Stimulated activated naive CD8-positive, alpha-beta T cell treated with anti-CD3 and anti-CD28 coated beads, Interleukin-15, amount 100 ng/mL, for 72 hours (primary cell): Measurements from ENCODE around the gene RGS4.
"Not testable (repeated sequence)": the region's sequence is repeated elsewhere in the genome, so short reads cannot be mapped to it uniquely, and the experiment has no call there.

Experiments used
- ATAC-seq: fragments of 150-1000 bp; cut with Tn5 transposase; 2 replicates; pipeline ENCODE4 v1.10.0; 2021; ENCODE audit warnings: mild to moderate bottlenecking, moderate library complexity
- DNase-seq, 2 donors: peaks; one replicate each; pipeline ENCODE4 v3.0.0; 2021 to 2022
- H3K27ac Mint-ChIP-seq, 2 donors: one replicate each; pipeline ENCODE4 v1.8.0; 2022; ENCODE audit warnings: mild to moderate bottlenecking in 2 of 2, mixed read lengths in 2 of 2, moderate library complexity in 2 of 2
- H3K27me3 Mint-ChIP-seq: one replicate; pipeline ENCODE4 v1.8.0; 2022; ENCODE audit warnings: mixed read lengths
- H3K4me1 Mint-ChIP-seq: one replicate; pipeline ENCODE4 v1.8.0; 2022; ENCODE audit warnings: mild to moderate bottlenecking, mixed read lengths
- H3K4me3 Mint-ChIP-seq, 2 donors: one replicate each; pipeline ENCODE4 v1.8.0; 2022; ENCODE audit warnings: mild to moderate bottlenecking in 2 of 2, mixed read lengths in 2 of 2, moderate library complexity in 1 of 2
- H3K9me3 Mint-ChIP-seq, 2 donors: one replicate each; pipeline ENCODE4 v1.8.0; 2022; ENCODE audit warnings: mixed read lengths in 2 of 2

RGS4 gene

DNA sequence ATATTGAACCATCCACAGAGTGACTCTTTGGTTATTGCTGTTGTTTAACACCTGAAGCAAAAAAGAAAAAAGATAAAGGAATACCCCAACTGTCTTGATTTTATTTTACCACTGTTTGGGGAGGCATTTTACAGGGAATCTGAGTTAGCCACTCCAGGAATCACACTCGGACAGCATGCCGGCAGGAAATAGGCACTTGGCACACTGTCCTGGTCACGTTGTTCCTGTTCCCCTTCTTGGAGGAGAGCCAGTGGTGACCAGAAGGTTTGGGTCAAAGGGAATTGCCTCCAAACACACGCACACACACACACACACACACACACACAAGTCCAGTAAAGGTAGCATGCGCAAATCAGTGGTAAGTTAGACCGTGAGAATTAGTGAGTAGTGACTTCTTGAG is 13.8 kb downstream of the RGS4 start:
- DNase-seq = no peak
- Mint-ChIP-seq H3K27ac (no peak overlapping the region), H3K27me3 (no peaks in the 10 kb centered on the region), H3K9me3 (no peaks in the 10 kb centered on the region), H3K4me1 (no peaks in the 10 kb centered on the region), H3K4me3 (no peak overlapping the region)
- ATAC-seq = no peak

DNA sequence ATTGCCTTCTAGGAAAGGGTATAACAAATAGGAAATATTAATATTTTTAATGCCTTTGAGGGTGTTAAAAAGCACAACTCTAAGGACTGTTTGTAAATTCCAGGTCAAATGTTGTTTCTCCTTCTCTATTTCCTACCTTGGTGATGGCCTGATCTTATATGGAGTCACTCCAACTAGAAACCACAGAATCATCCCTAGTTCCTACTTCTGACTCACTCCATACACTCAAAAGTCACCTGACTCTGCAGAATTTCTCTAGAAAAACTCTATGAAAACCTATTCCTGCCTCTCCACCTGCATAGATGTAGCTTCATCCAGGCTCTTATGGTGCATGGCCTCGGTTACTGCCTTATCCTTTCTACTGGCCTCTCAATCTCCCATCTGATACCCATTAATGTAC is 14.5 kb downstream of the RGS4 start:
- ATAC-seq = no peak
- Mint-ChIP-seq H3K4me3 (no peak overlapping the region), H3K27ac (no peak overlapping the region), H3K9me3 (no peaks in the 10 kb centered on the region), H3K27me3 (no peaks in the 10 kb centered on the region), H3K4me1 (no peaks in the 10 kb centered on the region)
- no peak for DNase-seq

DNA sequence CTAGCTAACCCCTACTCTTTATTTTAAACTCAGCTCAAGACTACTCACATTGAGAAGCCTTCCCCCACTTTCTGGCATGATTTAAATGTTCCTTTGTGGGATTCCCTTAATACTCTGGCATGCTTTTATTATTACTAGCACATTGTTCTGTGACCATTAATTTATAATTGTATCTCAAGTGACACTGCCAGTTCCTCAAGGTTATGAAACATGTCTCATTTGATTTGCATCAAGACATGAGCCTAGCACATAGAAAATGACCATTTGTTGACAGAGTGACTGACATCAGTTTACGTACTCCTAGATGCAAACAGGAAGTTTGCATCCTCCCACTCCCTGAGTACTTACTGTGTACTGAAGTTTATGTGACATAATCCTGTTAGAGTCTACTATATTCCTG is 15.2 kb downstream of the RGS4 start:
- Mint-ChIP-seq H3K4me3 (no peak overlapping the region), H3K4me1 (no peaks in the 10 kb centered on the region), H3K27me3 (peaks cover 5% of the 10 kb centered on the region), H3K9me3 (no peaks in the 10 kb centered on the region), H3K27ac (no peak overlapping the region)
- ATAC-seq (no peak), DNase-seq (no peak)

DNA sequence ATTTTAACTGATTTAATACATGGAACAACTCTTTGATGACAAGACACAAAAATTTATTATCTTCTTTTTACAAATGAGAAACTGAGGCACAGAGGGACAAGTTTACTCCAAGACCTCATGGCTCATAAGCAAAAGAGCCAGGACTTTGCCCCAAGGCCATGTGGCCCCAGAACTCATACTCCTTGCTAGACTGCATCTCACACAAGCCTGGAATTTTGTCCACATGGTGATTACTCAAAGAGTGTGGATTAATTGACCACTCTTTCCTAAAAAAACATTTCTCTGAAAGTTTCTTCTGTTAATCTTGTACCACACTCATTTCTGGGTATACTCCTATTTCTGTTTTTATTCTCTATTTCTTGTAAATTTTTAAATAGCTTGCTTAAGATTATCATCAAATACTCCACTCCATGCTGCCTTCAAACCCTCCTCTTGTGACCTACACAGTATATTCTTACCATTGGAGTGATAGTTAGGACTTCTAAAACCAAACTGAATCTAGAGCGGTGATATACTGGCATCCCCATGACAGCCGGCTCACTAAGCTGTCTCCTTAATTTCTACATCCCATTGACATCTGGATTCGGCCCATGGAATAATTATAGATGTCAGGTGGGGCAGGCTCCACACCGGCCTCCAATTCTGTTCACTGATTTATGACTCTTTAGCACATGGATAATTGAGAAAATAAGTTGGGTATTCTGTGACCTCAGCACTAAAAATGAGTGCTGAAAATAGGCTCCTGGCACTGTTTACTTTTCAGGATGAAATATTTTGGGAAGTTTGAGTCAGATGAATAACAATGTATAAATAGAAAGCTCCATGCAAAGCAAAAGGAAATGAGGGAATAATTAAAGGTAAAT is 16.1 kb downstream of the RGS4 start:
- Mint-ChIP-seq H3K4me3 (no peak overlapping the region), H3K27me3 (peaks cover 6% of the 10 kb centered on the region), H3K4me1 (no peaks in the 10 kb centered on the region), H3K27ac (no peak overlapping the region), H3K9me3 (no peaks in the 10 kb centered on the region)
- no peak for ATAC-seq
- DNase-seq = no peak

DNA sequence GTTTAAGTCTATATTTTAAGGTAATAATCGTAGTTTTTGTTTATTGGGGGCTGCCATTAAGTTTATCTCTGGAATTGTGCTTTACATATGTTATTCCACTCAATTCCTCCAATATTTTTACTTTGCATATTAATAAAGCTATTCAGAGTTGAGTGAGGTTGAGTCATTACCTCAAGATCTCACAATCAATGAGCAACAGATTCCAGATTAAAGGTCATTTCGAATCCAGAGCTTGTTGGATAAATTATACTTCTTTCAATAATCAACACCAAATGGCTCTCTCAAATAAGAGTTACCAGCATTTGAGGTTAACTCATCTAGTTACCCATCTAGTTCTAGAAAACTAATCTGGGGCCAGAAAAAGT is 16.7 kb downstream of the RGS4 start:
- Mint-ChIP-seq H3K4me1 (no peaks in the 10 kb centered on the region), H3K27me3 (peaks cover 6% of the 10 kb centered on the region), H3K27ac (no peak overlapping the region), H3K9me3 (no peaks in the 10 kb centered on the region), H3K4me3 (no peak overlapping the region)
- no peak for ATAC-seq
- DNase-seq = no peak

DNA sequence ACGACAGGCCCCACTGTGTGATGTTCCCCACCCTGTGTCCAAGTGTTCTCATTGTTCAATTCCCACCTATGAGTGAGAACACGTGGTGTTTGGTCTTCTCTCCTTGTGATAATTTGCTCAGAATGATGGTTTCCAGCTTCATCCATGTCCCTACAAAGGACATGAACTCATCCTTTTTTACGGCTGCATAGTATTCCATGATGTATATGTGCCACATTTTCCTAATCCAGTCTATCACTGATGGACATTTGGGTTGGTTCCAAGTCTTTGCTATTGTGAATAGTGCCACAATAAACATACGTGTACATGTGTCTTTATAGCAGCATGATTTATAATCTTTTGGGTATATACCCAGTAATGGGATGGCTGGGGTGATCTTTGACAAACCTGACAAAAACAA is 20.0 kb downstream of the RGS4 start:
- not testable (repeated sequence) for H3K4me1 Mint-ChIP-seq, DNase-seq, ATAC-seq, H3K9me3 Mint-ChIP-seq, H3K4me3 Mint-ChIP-seq, H3K27ac Mint-ChIP-seq, H3K27me3 Mint-ChIP-seq

DNA sequence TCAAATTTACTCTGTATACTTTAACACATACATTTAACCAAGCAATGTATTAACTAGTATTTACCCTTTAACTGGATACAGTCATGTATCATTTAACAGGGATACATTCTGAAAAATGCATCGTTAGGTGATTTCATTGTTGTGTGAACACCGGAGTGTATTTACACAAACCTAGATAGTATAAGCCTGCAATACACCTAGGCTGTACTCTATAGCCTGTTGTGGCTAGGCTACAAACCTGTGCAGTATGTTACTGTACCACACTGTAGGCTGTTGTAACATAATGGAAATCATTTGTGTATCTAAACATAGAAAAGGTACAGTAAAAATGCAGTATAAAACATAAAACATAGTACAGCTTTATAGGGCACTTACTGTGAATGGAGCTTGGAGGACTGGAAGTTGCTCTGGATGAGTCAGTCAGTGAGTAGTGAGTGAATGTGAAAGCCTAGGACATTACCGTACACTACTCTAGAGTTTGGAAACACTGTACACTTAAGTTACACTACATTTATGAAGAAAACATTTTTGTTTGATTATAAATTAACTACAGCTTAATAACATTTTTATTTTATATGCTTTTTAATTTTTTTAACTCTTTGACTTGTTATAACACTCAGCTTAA is 21.3 kb downstream of the RGS4 start:
- no peak for DNase-seq
- no peaks in the 10 kb centered on the region for H3K4me1 Mint-ChIP-seq
- peaks cover 6% of the 10 kb centered on the region for H3K27me3 Mint-ChIP-seq

DNA sequence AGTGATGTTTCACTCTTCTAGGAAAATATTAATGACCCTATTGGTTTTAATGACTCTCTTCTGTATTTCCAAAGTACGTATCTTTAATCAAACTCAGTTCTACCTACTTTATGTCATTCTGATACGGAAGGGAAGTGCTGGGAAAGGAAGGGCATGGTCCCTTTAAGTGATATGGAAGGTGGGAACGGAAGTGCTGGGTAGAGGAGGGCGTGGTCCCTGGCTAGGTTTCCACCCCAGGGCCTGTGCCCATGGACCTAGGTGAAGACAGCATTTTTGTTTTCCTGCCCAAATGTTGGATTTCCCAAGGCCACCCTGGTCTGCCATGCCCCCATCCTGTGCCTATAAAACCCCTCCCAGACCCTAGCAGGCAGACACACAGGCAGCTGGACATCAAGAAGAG is 24.0 kb downstream of the RGS4 start:
- Mint-ChIP-seq H3K27ac (no peak overlapping the region), H3K4me3 (no peak overlapping the region), H3K9me3 (no peaks in the 10 kb centered on the region)

More for the DNA sequence above, 21.3 kb downstream of the RGS4 start:
- H3K4me3 Mint-ChIP-seq = no peak overlapping the region
- H3K27ac Mint-ChIP-seq = no peak overlapping the region
- no peaks in the 10 kb centered on the region for H3K9me3 Mint-ChIP-seq
- no peak for ATAC-seq

DNA sequence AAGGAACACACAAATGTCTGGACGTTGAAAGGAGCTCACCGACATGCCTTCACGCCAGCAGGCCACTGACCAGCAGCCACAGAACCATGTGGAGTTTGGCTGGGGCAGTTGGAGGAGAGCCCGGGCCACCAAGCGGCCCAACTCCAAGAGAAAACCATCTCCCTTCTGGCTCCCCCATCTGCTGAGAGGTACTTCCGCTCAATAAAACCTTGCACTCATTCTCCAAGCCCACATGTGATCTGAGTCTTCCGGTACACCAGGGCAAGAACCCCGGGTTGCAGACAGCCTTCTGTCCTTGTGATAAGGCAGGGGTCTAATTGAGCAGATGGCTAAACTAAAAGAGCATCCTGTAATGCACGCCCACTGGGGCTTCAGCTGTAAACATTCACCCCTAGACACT is 24.4 kb downstream of the RGS4 start:
- H3K27ac Mint-ChIP-seq = no peak overlapping the region
- H3K9me3 Mint-ChIP-seq = no peaks in the 10 kb centered on the region
- no peak overlapping the region for H3K4me3 Mint-ChIP-seq

More for the DNA sequence above, 24.0 kb downstream of the RGS4 start:
- peaks cover 6% of the 10 kb centered on the region for H3K27me3 Mint-ChIP-seq
- ATAC-seq (no peak), DNase-seq (no peak)
- H3K4me1 Mint-ChIP-seq = no peaks in the 10 kb centered on the region

DNA sequence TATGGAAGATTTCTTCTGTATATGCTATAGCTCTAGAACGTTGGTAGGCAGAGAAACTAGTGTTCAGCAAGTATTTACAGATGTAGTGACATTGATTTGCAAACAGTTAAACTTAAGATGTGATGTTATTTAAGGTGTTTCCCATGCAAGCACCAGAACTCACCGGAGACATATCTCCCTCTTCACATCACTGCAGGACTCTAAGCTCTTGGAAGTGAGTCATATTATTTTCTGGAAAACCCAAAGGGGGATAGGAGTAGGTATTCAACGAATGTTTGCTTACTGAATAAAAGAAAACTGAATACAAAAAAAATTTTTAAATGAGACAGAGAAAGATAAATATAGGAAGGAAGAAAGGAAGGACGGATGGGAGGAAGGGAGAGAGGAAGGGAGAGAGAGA is 25.0 kb downstream of the RGS4 start:
- Mint-ChIP-seq H3K27me3 (peaks cover 2% of the 10 kb centered on the region), H3K9me3 (no peaks in the 10 kb centered on the region), H3K27ac (no peak overlapping the region), H3K4me3 (no peak overlapping the region), H3K4me1 (no peaks in the 10 kb centered on the region)
- DNase-seq (no peak), ATAC-seq (no peak)

More for the DNA sequence above, 24.4 kb downstream of the RGS4 start:
- H3K4me1 Mint-ChIP-seq = no peaks in the 10 kb centered on the region
- H3K27me3 Mint-ChIP-seq = peaks cover 6% of the 10 kb centered on the region
- ATAC-seq (no peak), DNase-seq (no peak)

DNA sequence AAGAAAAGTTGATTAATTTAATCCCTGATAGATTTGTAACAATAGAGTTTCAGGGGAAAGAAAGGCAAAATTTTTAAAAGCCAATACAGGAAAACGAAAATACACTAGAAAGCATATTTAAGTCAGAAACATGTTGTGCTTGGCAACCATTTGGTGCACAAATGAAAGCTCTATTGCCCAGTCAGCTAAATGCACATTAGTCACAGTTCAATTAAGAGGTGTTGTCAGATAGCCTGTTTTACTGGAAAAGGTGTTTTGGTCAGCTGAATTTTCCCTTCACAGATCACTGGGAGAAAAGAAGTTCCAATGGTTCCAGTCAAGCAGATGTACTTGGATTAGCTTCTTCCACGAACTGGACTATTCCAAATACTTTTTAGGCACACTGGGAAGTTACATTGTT is 25.4 kb downstream of the RGS4 start:
- H3K4me1 Mint-ChIP-seq = no peaks in the 10 kb centered on the region
- no peaks in the 10 kb centered on the region for H3K27me3 Mint-ChIP-seq
- H3K27ac Mint-ChIP-seq = no peak overlapping the region
- no peak overlapping the region for H3K4me3 Mint-ChIP-seq
- ATAC-seq (no peak), DNase-seq (no peak)
- H3K9me3 Mint-ChIP-seq = peaks cover 0 to under 1% of the 10 kb centered on the region in 2 donors

DNA sequence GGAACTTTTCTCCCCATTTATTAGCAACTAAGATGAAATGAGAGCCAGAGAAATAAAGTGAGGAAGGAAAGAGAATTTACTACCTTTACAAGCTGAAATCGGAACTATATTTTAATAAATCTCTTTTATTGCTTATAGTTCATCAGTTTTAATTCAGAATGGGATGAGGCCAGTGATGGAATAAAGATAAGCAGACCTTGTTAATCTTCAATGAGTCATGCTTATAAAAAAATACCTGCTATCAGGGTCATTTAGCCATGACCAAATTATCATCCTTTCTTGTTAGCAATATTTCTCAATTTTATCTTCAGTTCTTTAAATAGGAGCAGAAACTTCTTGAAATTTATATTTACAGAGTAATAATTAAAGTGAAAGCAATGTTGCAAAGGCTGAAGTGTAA is 26.1 kb downstream of the RGS4 start:
- Mint-ChIP-seq H3K27ac (no peak overlapping the region), H3K4me1 (no peaks in the 10 kb centered on the region), H3K4me3 (no peak overlapping the region), H3K27me3 (no peaks in the 10 kb centered on the region), H3K9me3 (peaks cover 0 to 7% of the 10 kb centered on the region in 2 donors)
- ATAC-seq (no peak), DNase-seq (no peak)

DNA sequence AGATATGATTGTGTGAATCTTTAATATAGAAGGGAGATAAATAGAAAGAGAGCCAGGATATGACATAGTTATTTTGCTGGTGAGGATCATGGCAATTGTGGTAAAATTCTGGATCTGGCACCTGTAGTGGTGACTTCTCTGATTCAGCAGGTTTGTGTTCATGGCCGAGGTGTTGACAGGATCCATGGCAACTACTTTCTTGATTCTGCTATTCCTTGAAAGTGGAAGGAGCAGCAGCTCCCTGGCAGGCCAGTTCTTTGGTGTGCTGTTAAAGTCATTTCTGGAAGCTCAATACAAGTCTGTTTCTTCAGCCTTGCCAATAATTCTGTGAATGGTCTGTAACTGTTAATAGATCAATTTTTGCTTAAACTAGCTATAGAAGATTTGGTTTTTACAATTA is 33.4 kb downstream of the RGS4 start:
- ATAC-seq = no peak
- H3K4me1 Mint-ChIP-seq = no peaks in the 10 kb centered on the region
- no peak overlapping the region for H3K4me3 Mint-ChIP-seq
- DNase-seq = no peak
- H3K27ac Mint-ChIP-seq = no peak overlapping the region
- H3K27me3 Mint-ChIP-seq = no peaks in the 10 kb centered on the region
- H3K9me3 Mint-ChIP-seq = peaks cover 0 to 7% of the 10 kb centered on the region in 2 donors

DNA sequence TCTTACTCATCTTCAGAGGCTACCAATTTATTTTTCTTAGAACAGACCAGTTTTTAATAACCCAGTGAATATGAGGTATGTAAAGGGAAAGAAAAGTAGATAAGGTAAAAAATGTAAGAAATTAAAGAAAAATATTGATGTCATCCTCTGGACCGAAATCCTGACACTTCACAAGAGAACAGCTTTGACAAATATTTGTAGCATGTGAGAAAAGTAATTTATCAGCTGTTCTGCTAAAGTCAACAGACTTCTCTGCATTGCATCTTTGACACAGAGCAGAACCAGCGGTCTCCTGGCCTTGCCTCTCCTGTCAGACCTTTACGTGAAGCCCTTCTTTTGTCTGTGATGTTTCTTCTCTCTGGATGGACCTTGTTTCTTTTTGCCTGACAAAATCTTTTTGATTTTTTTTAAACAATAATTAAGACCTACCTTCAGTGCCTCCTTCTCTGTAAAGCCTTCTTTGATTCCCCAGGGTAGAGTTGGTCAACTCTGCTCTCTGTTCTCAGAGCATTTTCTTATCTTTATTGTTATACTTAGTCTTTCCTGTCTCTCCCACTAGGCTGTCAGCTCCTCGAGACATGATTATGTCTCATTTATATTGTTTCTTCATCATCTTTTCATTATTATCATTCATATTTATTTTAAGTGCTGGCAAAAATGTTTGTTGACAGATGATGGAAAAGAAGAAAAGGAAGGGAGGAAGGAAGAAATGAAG is 35.4 kb downstream of the RGS4 start:
- ATAC-seq = no peak
- Mint-ChIP-seq H3K4me1 (no peaks in the 10 kb centered on the region), H3K27me3 (no peaks in the 10 kb centered on the region), H3K4me3 (no peak overlapping the region), H3K9me3 (peaks cover 0 to 7% of the 10 kb centered on the region in 2 donors), H3K27ac (no peak overlapping the region)
- no peak for DNase-seq

DNA sequence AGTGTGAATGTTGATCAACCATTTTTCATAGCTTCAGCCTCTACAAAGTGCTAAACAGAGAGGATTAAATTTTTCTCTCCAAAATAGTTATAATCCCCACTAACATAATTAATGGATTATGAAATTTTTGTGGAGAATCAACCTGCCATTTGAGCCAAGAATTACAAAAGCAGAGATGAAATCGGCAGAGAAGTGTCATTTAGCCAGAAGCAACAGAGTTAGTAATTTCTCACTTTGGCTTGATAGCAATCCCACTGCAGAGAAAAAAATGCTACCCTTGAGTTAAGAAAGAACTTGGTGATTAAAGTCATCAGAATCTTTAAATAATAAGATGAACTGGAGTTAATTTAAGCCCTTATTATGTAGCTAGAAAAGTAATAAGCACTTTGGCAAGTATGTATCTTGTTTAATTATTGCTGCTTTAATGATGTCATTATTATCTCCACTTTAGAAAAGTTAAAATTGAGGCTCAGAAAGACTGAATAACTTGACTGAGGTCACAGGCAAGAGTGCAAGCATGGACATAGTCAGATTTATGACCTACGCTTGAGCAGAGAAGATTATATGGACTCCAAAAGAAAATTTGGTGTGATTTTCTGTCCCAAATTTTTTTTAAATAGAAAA is 37.3 kb downstream of the RGS4 start:
- ATAC-seq (no peak), DNase-seq (no peak)
- H3K27me3 Mint-ChIP-seq = peaks cover 8% of the 10 kb centered on the region
- H3K4me3 Mint-ChIP-seq = no peak overlapping the region
- no peaks in the 10 kb centered on the region for H3K4me1 Mint-ChIP-seq
- H3K9me3 Mint-ChIP-seq = peaks cover 0 to 7% of the 10 kb centered on the region in 2 donors
- no peak overlapping the region for H3K27ac Mint-ChIP-seq

DNA sequence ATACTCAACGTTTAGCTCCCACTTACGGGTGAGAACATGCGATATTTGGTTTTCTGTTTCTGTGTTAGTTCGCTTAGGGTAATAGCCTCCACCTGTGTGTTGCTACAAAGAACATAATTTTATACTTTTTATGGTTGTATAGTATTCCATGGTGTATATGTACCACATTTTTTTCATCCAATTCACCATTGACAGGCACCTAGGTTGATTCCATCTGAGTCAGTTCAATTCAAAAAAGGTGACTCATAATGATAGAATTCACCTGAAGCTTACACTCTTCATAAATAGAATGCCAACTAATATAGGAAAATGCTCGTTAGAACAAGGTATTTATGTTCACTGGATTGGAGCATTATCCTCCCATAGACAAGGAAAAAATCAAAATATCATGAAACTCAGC is 38.5 kb downstream of the RGS4 start:
- no peak overlapping the region for H3K4me3 Mint-ChIP-seq
- no peak for ATAC-seq
- peaks cover 0 to 7% of the 10 kb centered on the region in 2 donors for H3K9me3 Mint-ChIP-seq
- peaks cover 8% of the 10 kb centered on the region for H3K27me3 Mint-ChIP-seq
- no peak overlapping the region for H3K27ac Mint-ChIP-seq
- DNase-seq = no peak
- H3K4me1 Mint-ChIP-seq = no peaks in the 10 kb centered on the region
